Right lobe of liver (tissue), 6 donors: ENCODE data around the gene JAK2. TPM values are rescaled to one million over a fixed set of nuclear protein-coding genes. Genes with fewer than 3 reads are reported as not detected.

Experiments
- ATAC-seq, 4 donors: fragments of 200-7000 bp; cut with Tn5 transposase; one replicate each; pipeline ENCODE4 v1.9.1; 2020; ENCODE audit warnings: mild to moderate bottlenecking in 4 of 4, moderate library complexity in 4 of 4
- DNase-seq, 3 donors: peaks; one replicate each; pipeline ENCODE4 v3.0.0-alpha.2; 2020
- H3K27ac ChIP-seq, 3 donors: fragments of 200-600 bp; one replicate each; pipeline ENCODE4 v1.8.0; 2022
- H3K27me3 ChIP-seq, 2 donors: fragments of 200-600 bp; one replicate each; pipeline ENCODE4 v1.8.0; 2022
- H3K36me3 ChIP-seq, 4 donors: fragments of 200-600 bp; sonication (generic) in 1 of 4; one replicate each; pipeline versions ENCODE4 v1.5.1 to v1.8.0; 2017 to 2022; ENCODE audit warnings: control low read depth in 1 of 4
- H3K4me1 ChIP-seq, 4 donors: fragments of 200-600 bp; sonication (generic) in 1 of 4; one replicate each; pipeline versions ENCODE4 v1.5.1 to v1.8.0; 2017 to 2022; ENCODE audit warnings: control low read depth in 1 of 4
- H3K4me3 ChIP-seq, 3 donors: fragments of 200-600 bp; one replicate each; pipeline ENCODE4 v1.8.0; 2022
- H3K9me3 ChIP-seq, 4 donors: fragments of 200-600 bp; sonication (generic) in 1 of 4; one replicate each; pipeline versions ENCODE4 v1.5.1 to v1.8.0; 2017 to 2022; ENCODE audit warnings: control low read depth in 1 of 4
- CTCF ChIP-seq, 4 donors: fragments of 200-600 bp in 3 of 4; fragments of 450-650 bp in 1 of 4; IDR thresholded peaks; one replicate each; pipeline versions ENCODE4 v1.5.1 to v1.8.0; 2016 to 2022; ENCODE audit warnings: antibody characterized with exemption in 4 of 4, mild to moderate bottlenecking in 2 of 4
- POLR2A ChIP-seq: fragments of 450-650 bp; IDR thresholded peaks from one replicate; pipeline ENCODE4 v1.6.1; 2017; ENCODE audit warnings: antibody characterized with exemption, mild to moderate bottlenecking
- WGBS: methylation state at CpG from one replicate; pipeline ENCODE4 v1.1.6; 2018; ENCODE audit warnings: low coverage, low lambda C conversion rate; ENCODE audit not compliant: insufficient coverage; ENCODE audit errors: missing lambda C conversion rate; 5-methylcytosine and 5-hydroxymethylcytosine counted together
- intact Hi-C, 2 donors: fragments of 100-400 bp; cut with DNase I; formaldehyde crosslinking; loops; one replicate each; pipeline versions ENCODE4 v1.11.2 to v1.14.1; 2022
- total RNA-seq, 6 experiments: library from RNA; depleted of rRNA in 2 of 6; stranded (reverse); fragments of >200 nt in 2 of 6; fragmentation: NEBNext Ultra II Directional in 3 of 6; extraction: Animal tissue kit (Norgen Biotek cat#: 25700) in 3 of 6; gene quantifications; one replicate each; pipeline versions ENCODE4 v1.1.0 to v1.2.4, GENCODE V29; 2016 to 2023
- donor health status: DM: no; HTN: yes; CAD: no.
- donor health status: DM: no; HTN: no; CAD: no.
- donor health status: DM: no; HTN: no; CAD: no.
- donor health status: DM: no; HTN: yes; CAD: no.
- donor health status: DM: no; HTN: yes; CAD: no.

JAK2 gene
- total RNA-seq, 6 experiments from 2014 or later: 3.6 to 6.5 (median 4.4) TPM

DNA sequence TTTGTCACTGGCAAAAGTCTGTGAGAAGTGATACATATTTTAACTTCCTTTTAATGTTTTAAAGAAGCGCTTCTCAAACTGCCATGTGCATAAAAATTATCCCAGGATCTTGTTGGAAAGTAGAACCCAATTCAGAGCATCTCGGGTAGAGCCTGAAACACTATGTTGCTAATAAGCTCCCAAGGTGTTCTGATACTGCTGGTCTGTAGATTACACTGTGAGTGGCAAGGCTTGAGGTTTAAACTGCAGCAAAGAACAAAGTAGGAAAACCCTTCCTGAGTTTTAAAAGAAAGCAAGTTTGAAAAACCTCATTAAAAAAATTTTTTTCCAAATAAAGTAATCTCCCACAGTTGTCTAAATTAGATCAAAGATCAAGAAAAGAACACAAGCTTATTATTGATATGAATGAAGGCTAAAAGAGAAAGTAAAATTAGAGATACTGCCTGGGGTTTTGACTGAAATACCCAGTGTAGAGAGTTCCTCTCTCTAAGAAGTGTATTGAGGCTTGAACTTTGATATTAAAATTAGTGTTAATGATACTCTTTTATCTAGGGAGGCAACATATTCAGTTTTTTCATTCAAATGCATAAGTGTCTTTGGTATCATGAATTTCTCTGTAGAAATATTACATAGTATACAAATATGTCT is 19.8 kb upstream of the JAK2 start:
- no peaks in the 10 kb centered on the region for H3K27me3 ChIP-seq
- H3K4me3 ChIP-seq: no peak overlapping the region
- DNase-seq (no peak), ATAC-seq (peak in 1 of 4 donors; percentile 58)
- intact Hi-C loops: no loop called here
- H3K4me1 ChIP-seq: no peaks in the 10 kb centered on the region
- H3K27ac ChIP-seq: no peak overlapping the region
- TF ChIP-seq POLR2A: no peak
- TF ChIP-seq CTCF (IDR thresholded peaks at IDR 0.05): no peak
- H3K9me3 ChIP-seq: no peaks in the 10 kb centered on the region
- WGBS: 52% methylated on average over 2 of the region's 2 CpGs
- no peaks in the 10 kb centered on the region for H3K36me3 ChIP-seq

GRCh38 chr9:4967523-4967922 is 17.5 kb upstream of the JAK2 start:
- no peak for ATAC-seq
- no peaks in the 10 kb centered on the region for H3K9me3 ChIP-seq
- intact Hi-C loops: no loop called here
- no peak overlapping the region for H3K4me3 ChIP-seq
- H3K36me3 ChIP-seq: no peaks in the 10 kb centered on the region
- no peaks in the 10 kb centered on the region for H3K27me3 ChIP-seq
- DNase-seq: no peak
- no peaks in the 10 kb centered on the region for H3K4me1 ChIP-seq
- TF ChIP-seq POLR2A (no peak), CTCF (IDR thresholded peaks at IDR 0.05) (no peak)
- no peak overlapping the region for H3K27ac ChIP-seq
- 71% methylated on average over 3 of the region's 3 CpGs for WGBS

DNA sequence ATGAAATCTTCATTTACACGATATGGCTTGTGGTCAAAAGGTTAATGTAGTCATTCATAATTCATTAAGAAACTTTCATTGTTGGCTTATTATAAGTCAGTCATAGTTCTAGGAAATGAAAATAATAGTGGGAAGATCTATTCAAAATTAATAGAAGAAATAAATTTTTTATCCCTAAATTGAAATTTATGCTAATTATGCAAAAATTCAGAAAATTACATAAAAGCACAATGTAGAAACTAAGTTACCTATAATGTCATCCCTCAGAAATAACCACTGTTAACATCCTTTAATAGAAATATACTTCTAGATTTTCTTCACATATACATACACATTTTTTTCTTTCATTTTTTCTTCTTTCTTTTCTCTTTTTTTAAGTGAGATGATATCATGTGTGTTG is 15.9 kb upstream of the JAK2 start:
- WGBS: 95% methylated on average over 1 of the region's 1 CpG

GRCh38 chr9:4970970-4971641 is 14.0 kb upstream of the JAK2 start:
- Histone ChIP-seq H3K9me3 (no peaks in the 10 kb centered on the region), H3K27me3 (no peaks in the 10 kb centered on the region), H3K36me3 (no peaks in the 10 kb centered on the region), H3K27ac (no peak overlapping the region), H3K4me1 (no peaks in the 10 kb centered on the region), H3K4me3 (no peak overlapping the region)
- WGBS: 80% methylated on average over 7 of the region's 8 CpGs
- ATAC-seq: peak in 3 of 4 donors; percentile 27 to 62 (median 31)
- TF ChIP-seq CTCF (IDR thresholded peaks at IDR 0.05) (no peak), POLR2A (no peak)
- intact Hi-C loops: no loop called here
- no peak for DNase-seq

More for the DNA sequence above, 15.9 kb upstream of the JAK2 start:
- H3K36me3 ChIP-seq: no peaks in the 10 kb centered on the region
- intact Hi-C loops: no loop called here
- no peak overlapping the region for H3K4me3 ChIP-seq
- TF ChIP-seq CTCF (IDR thresholded peaks at IDR 0.05) (no peak), POLR2A (no peak)
- no peak overlapping the region for H3K27ac ChIP-seq
- no peaks in the 10 kb centered on the region for H3K27me3 ChIP-seq
- no peaks in the 10 kb centered on the region for H3K4me1 ChIP-seq
- H3K9me3 ChIP-seq: no peaks in the 10 kb centered on the region
- DNase-seq (no peak), ATAC-seq (no peak)
